ENCODE results near the gene GBF1. TPM values are rescaled to one million over a fixed set of nuclear protein-coding genes. Genes with fewer than 3 reads are reported as not detected.
"Not testable (repeated sequence)": the region's sequence is repeated elsewhere in the genome, so short reads cannot be mapped to it uniquely, and the experiment has no call there.

Gene GBF1
- total RNA-seq, 4 donors from 2014 or later = 10.9 to 45.4 (median 23.9) TPM

GRCh38 chr10:102202386-102202785 lies 42.9 kb upstream of the GBF1 start:
- Histone ChIP-seq H3K4me3 (no peak overlapping the region), H3K36me3 (no peaks in the 10 kb centered on the region), H3K27me3 (no peaks in the 10 kb centered on the region), H3K4me1 (no peaks in the 10 kb centered on the region), H3K9me3 (no peaks in the 10 kb centered on the region), H3K27ac (no peak overlapping the region)
- intact Hi-C loops (cut with DNase I; ENCODE audit: low total_unique reads) = no loop called here
- TF ChIP-seq CTCF (IDR thresholded peaks at IDR 0.05) (no peak), POLR2A (IDR thresholded peaks at IDR 0.05) (no peak)
- no peak for DNase-seq

- intact Hi-C loops (cut with DNase I; ENCODE audit: low total_unique reads) = no loop called here
Observed at GRCh38 chr10:102208311-102209035, 36.9 kb upstream of the GBF1 start.

GRCh38 chr10:102211615-102212299 lies 33.6 kb upstream of the GBF1 start:
- Histone ChIP-seq H3K4me3 (no peak overlapping the region), H3K4me1 (no peaks in the 10 kb centered on the region), H3K36me3 (no peaks in the 10 kb centered on the region), H3K27ac (no peak overlapping the region), H3K27me3 (no peaks in the 10 kb centered on the region), H3K9me3 (no peaks in the 10 kb centered on the region)
- intact Hi-C loops (cut with DNase I; ENCODE audit: low total_unique reads) = no loop called here
- TF ChIP-seq CTCF (IDR thresholded peaks at IDR 0.05) (no peak), POLR2A (IDR thresholded peaks at IDR 0.05) (no peak)
- DNase-seq = no peak

More at GRCh38 chr10:102208311-102209035, 36.9 kb upstream of the GBF1 start:
- H3K36me3 ChIP-seq = no peaks in the 10 kb centered on the region
- H3K9me3 ChIP-seq = no peaks in the 10 kb centered on the region
- H3K4me1 ChIP-seq = no peaks in the 10 kb centered on the region
- H3K27ac ChIP-seq = no peak overlapping the region
- no peaks in the 10 kb centered on the region for H3K27me3 ChIP-seq
- TF ChIP-seq CTCF (IDR thresholded peaks at IDR 0.05) = no peak
- no peak for TF ChIP-seq POLR2A (IDR thresholded peaks at IDR 0.05)
- DNase-seq = no peak
- no peak overlapping the region for H3K4me3 ChIP-seq

- H3K36me3 ChIP-seq; H3K27me3 ChIP-seq; H3K9me3 ChIP-seq; H3K27ac ChIP-seq; DNase-seq; H3K4me3 ChIP-seq; intact Hi-C loops (cut with DNase I; ENCODE audit: low total_unique reads); H3K4me1 ChIP-seq: not testable (repeated sequence)
Observed at GRCh38 chr10:102213599-102213998, 31.7 kb upstream of the GBF1 start.

GRCh38 chr10:102219370-102219769 lies 26.0 kb upstream of the GBF1 start:
- no peaks in the 10 kb centered on the region for H3K27me3 ChIP-seq
- H3K36me3 ChIP-seq = no peaks in the 10 kb centered on the region
- H3K4me3 ChIP-seq = no peak overlapping the region
- TF ChIP-seq CTCF (IDR thresholded peaks at IDR 0.05) (no peak), POLR2A (IDR thresholded peaks at IDR 0.05) (no peak)
- intact Hi-C loops (cut with DNase I; ENCODE audit: low total_unique reads) = no loop called here
- no peak for DNase-seq
- H3K9me3 ChIP-seq = no peaks in the 10 kb centered on the region
- H3K27ac ChIP-seq = no peak overlapping the region
- H3K4me1 ChIP-seq = no peaks in the 10 kb centered on the region

Measured in uterus (tissue), 4 donors.